GM23248 (cell line): ENCODE results near the gene ZNF385B.

Source experiments
- EZH2 ChIP-seq: fragments of 200-600 bp; sonication (generic); IDR thresholded peaks from 2 replicates; pipeline ENCODE4 v1.6.1; 2018; ENCODE audit warnings: antibody characterized with exemption, mild to moderate bottlenecking; ENCODE audit not compliant: insufficient read depth, poor library complexity, severe bottlenecking
- EZH2phosphoT487 ChIP-seq: fragments of 200-600 bp; sonication (generic); IDR thresholded peaks from 2 replicates; pipeline ENCODE4 v1.6.1; 2018; ENCODE audit warnings: antibody characterized with exemption, moderate library complexity, mild to moderate bottlenecking, low read depth; ENCODE audit not compliant: insufficient read depth

GRCh38 chr2:179470089-179470488 is 391.3 kb downstream of the ZNF385B start:
- TF ChIP-seq EZH2phosphoT487 (no peak), EZH2 (no peak)
